B cell (primary cell): ENCODE measurements around the gene KCND3. TPM values are rescaled to one million over a fixed set of nuclear protein-coding genes. Genes with fewer than 3 reads are reported as not detected.

Experiments
- ATAC-seq: fragments of 200-7000 bp; cut with Tn5 transposase; one replicate; pipeline ENCODE4 v1.10.0; 2021; ENCODE audit warnings: low read depth, mild to moderate bottlenecking, moderate number of reproducible peaks, moderate library complexity
- CTCF ChIA-PET: fragments of 350-600 bp; sonication (Branson Sonifier 250); formaldehyde crosslinking; loops from one replicate; lab custom pipeline; 2021; ENCODE audit warnings: antibody characterized with exemption, inconsistent platforms; lab: Charles Lee
- POLR2A ChIA-PET: fragments of 350-600 bp; sonication (Branson Sonifier 250); formaldehyde crosslinking; loops from one replicate; lab custom pipeline; 2021; ENCODE audit warnings: antibody characterized with exemption; lab: Charles Lee
- DNase-seq: peaks from one replicate; pipeline ENCODE4 v3.0.0; 2013
- H2AFZ ChIP-seq: 2 replicates; pipeline ENCODE4 v1.6.1; 2012; ENCODE audit warnings: mild to moderate bottlenecking, low read depth, low read length; ENCODE audit not compliant: insufficient read depth, poor library complexity, severe bottlenecking
- H3K27ac ChIP-seq, 2 donors: 1 replicate in 1 of 2; 2 replicates in 1 of 2; pipeline ENCODE4 v1.5.1; 2012 to 2013; ENCODE audit warnings: low read length in 2 of 2, mild to moderate bottlenecking in 2 of 2, moderate library complexity in 1 of 2
- H3K27me3 ChIP-seq, 4 experiments: fragments of 200-600 bp in 1 of 4; sonication (generic) in 1 of 4; replicated peaks in 1 of 4; 1 replicate in 2 of 4; 2 replicates in 2 of 4; pipeline versions ENCODE4 v1.6.1 to v1.7.0; 2013 to 2016; ENCODE audit warnings: low read length in 3 of 4, mild to moderate bottlenecking in 2 of 4, mixed read lengths in 1 of 4, moderate library complexity in 1 of 4; ENCODE audit not compliant: insufficient read depth in 4 of 4, control insufficient read depth in 3 of 4; ENCODE audit errors: control extremely low read depth in 1 of 4
- H3K36me3 ChIP-seq, 2 experiments: replicated peaks in 1 of 2; 1 replicate in 1 of 2; 2 replicates in 1 of 2; pipeline versions ENCODE4 v1.6.1 to v1.7.1; 2013; ENCODE audit warnings: low read length in 1 of 2; ENCODE audit not compliant: insufficient read depth in 2 of 2, control insufficient read depth in 1 of 2; ENCODE audit errors: control extremely low read depth in 1 of 2, extremely low read depth in 1 of 2
- H3K4me1 ChIP-seq, 2 donors: fragments of 200-600 bp in 1 of 2; sonication (generic) in 1 of 2; 1 replicate in 1 of 2; 2 replicates in 1 of 2; pipeline versions ENCODE4 v1.5.1 to v1.6.1; 2013 to 2017; ENCODE audit warnings: low read length in 2 of 2; ENCODE audit not compliant: control insufficient read depth in 2 of 2, insufficient read depth in 2 of 2
- H3K4me2 ChIP-seq: replicated peaks from 2 replicates; pipeline ENCODE3; 2012; ENCODE audit warnings: mild to moderate bottlenecking, low read depth, low read length; ENCODE audit not compliant: poor library complexity, severe bottlenecking
- H3K4me3 ChIP-seq, 5 experiments: fragments of 200-600 bp in 1 of 5; sonication (generic) in 1 of 5; 1 replicate in 3 of 5; 2 replicates in 2 of 5; pipeline versions ENCODE4 v1.5.1 to v1.7.0; 2011 to 2016; ENCODE audit warnings: low read length in 4 of 5, mild to moderate bottlenecking in 4 of 5, low read depth in 2 of 5, control low read depth in 1 of 5, moderate library complexity in 1 of 5; ENCODE audit not compliant: insufficient read depth in 1 of 5; ENCODE audit errors: control extremely low read depth in 1 of 5, extremely low read depth in 1 of 5
- H3K79me2 ChIP-seq: fragments of 200-600 bp; sonication (generic); one replicate; pipeline ENCODE4 v1.6.0; 2016; ENCODE audit warnings: low read length; ENCODE audit not compliant: control insufficient read depth, insufficient read depth
- H3K9ac ChIP-seq: fragments of 200-600 bp; sonication (generic); 2 replicates; pipeline ENCODE4 v1.6.1; 2017; ENCODE audit warnings: mild to moderate bottlenecking, low read length, moderate library complexity
- H3K9me3 ChIP-seq, 3 donors: one replicate each; pipeline versions ENCODE4 v1.6.1 to v1.7.1; 2013; ENCODE audit warnings: low read length in 2 of 3; ENCODE audit not compliant: control insufficient read depth in 2 of 3, insufficient read depth in 1 of 3; ENCODE audit errors: control extremely low read depth in 1 of 3
- H4K20me1 ChIP-seq: 2 replicates; pipeline ENCODE4 v1.6.0; 2012; ENCODE audit warnings: mild to moderate bottlenecking, low read length; ENCODE audit not compliant: insufficient read depth, control insufficient read depth, poor library complexity, severe bottlenecking
- H3K27ac Mint-ChIP-seq: one replicate; pipeline ENCODE4 v1.8.0; 2021; ENCODE audit warnings: mixed read lengths
- H3K27me3 Mint-ChIP-seq: one replicate; pipeline ENCODE4 v1.8.0; 2021; ENCODE audit warnings: mixed read lengths
- H3K4me1 Mint-ChIP-seq: one replicate; pipeline ENCODE4 v1.8.0; 2021; ENCODE audit warnings: mixed read lengths
- H3K4me3 Mint-ChIP-seq: one replicate; pipeline ENCODE4 v1.8.0; 2021; ENCODE audit warnings: mixed read lengths
- H3K9me3 Mint-ChIP-seq: one replicate; pipeline ENCODE4 v1.8.0; 2022; ENCODE audit warnings: mixed read lengths; ENCODE audit not compliant: insufficient read depth
- CTCF ChIP-seq: fragments of 200-600 bp; IDR thresholded peaks from one replicate; pipeline ENCODE4 v1.8.0; 2022; ENCODE audit warnings: antibody characterized with exemption, mild to moderate bottlenecking
- EZH2 ChIP-seq: IDR thresholded peaks from 2 replicates; pipeline ENCODE4 v1.6.1; 2012; ENCODE audit warnings: borderline replicate concordance, low read depth, mild to moderate bottlenecking, moderate library complexity, low read length; ENCODE audit not compliant: insufficient read depth, poor library complexity, severe bottlenecking
- WGBS: methylation state at CpG from one replicate; pipeline ENCODE4 v1.1.5; 2013; ENCODE audit warnings: missing lambda C conversion rate; ENCODE audit not compliant: insufficient coverage; 5-methylcytosine and 5-hydroxymethylcytosine counted together
- intact Hi-C: fragments of 100-400 bp; cut with micrococcal nuclease; formaldehyde crosslinking; loops from one replicate; pipeline ENCODE4 v1.10.0; 2022
- polyA plus RNA-seq: library from polyadenylated mRNA; depleted of rRNA; stranded (reverse); fragments of >200 nt; gene quantifications from 2 replicates; pipeline ENCODE4 v1.2.3, GENCODE V29; 2012
- total RNA-seq, 2 donors: library from RNA; stranded (reverse); fragments of 120-200 nt in 1 of 2; gene quantifications; 1 replicate in 1 of 2; 2 replicates in 1 of 2; pipeline versions ENCODE4 v1.2.3 to v1.2.4, GENCODE V29; 2013 to 2022

The KCND3 gene
- total and polyA plus RNA-seq, 2 donors (not counting 1 experiment from before 2014, with no cell fraction given): 0.07 TPM; not detected in 1

- intact Hi-C loops: no loop called here
- H3K4me1 Mint-ChIP-seq: no peaks in the 10 kb centered on the region
- H3K27ac Mint-ChIP-seq: no peak overlapping the region
- H3K36me3 ChIP-seq: no peaks in the 10 kb centered on the region
- POLR2A ChIA-PET: no interaction called here
- H2AFZ ChIP-seq: no peak overlapping the region
- no peak overlapping the region for H3K27ac ChIP-seq
- DNase-seq (no peak), ATAC-seq (no peak)
- H3K9me3 ChIP-seq: no peaks in the 10 kb centered on the region
- peaks cover 37% of the 10 kb centered on the region for H3K27me3 Mint-ChIP-seq
- CTCF ChIA-PET: no interaction called here
- H3K4me3 ChIP-seq: no peak overlapping the region
- H3K4me3 Mint-ChIP-seq: no peak overlapping the region
- no peak for TF ChIP-seq CTCF
- TF ChIP-seq EZH2: no peak
- H3K4me1 ChIP-seq: no peaks in the 10 kb centered on the region
- H3K9ac ChIP-seq: no peak overlapping the region
- H3K27me3 ChIP-seq: peaks cover 0 to 5% (median 1%) of the 10 kb centered on the region in 4 experiments
- 83% methylated on average over 1 of the region's 1 CpG for WGBS
- H3K4me2 ChIP-seq: no peak overlapping the region
- H4K20me1 ChIP-seq: no peaks in the 10 kb centered on the region
- H3K9me3 Mint-ChIP-seq: no peaks in the 10 kb centered on the region
- H3K79me2 ChIP-seq: no peaks in the 10 kb centered on the region
Measured at GRCh38 chr1:112027696-112028095, 38.2 kb upstream of the KCND3 start.

GRCh38 chr1:112026501-112026900 lies 37.0 kb upstream of the KCND3 start:
- H3K4me3 Mint-ChIP-seq: no peak overlapping the region
- Histone ChIP-seq H3K9me3 (no peaks in the 10 kb centered on the region), H3K27ac (no peak overlapping the region), H3K4me1 (no peaks in the 10 kb centered on the region), H3K79me2 (no peaks in the 10 kb centered on the region), H3K27me3 (peaks cover 0 to 8% (median 1%) of the 10 kb centered on the region in 4 experiments), H4K20me1 (no peaks in the 10 kb centered on the region), H2AFZ (no peak overlapping the region), H3K4me3 (no peak overlapping the region), H3K9ac (no peak overlapping the region), H3K4me2 (no peak overlapping the region), H3K36me3 (no peaks in the 10 kb centered on the region)
- no peak overlapping the region for H3K27ac Mint-ChIP-seq
- intact Hi-C loops: no loop called here
- POLR2A ChIA-PET: no interaction called here
- H3K4me1 Mint-ChIP-seq: no peaks in the 10 kb centered on the region
- CTCF ChIA-PET: no interaction called here
- WGBS: 83% methylated on average over 1 of the region's 1 CpG
- no peaks in the 10 kb centered on the region for H3K9me3 Mint-ChIP-seq
- DNase-seq: no peak
- H3K27me3 Mint-ChIP-seq: peaks cover 37% of the 10 kb centered on the region
- ATAC-seq: no peak
- TF ChIP-seq EZH2 (no peak), CTCF (no peak)
